HepG2 (cell line): Measurements from ENCODE around the gene SLC39A1. TPM values are rescaled to one million over a fixed set of nuclear protein-coding genes. Genes with fewer than 3 reads are reported as not detected.
A peak's percentile ranks its signal among the peaks of the same experiment; 100 is the strongest.

Experiments used
- ATAC-seq: fragments of 200-7000 bp; cut with Tn5 transposase; 3 replicates; pipeline ENCODE4 v1.9.1; 2020; ENCODE audit warnings: mild to moderate bottlenecking, moderate library complexity
- BruUV-seq: library from RNA; stranded (reverse); fragments of 400-500 nt; replicated peaks from 2 replicates; lab custom pipeline; 2021; lab: Mats Ljungman, UMichigan
- CTCF ChIA-PET: fragments of 300-600 bp; formaldehyde crosslinking; extraction: SDS; loops from one replicate; lab custom pipeline; 2021; ENCODE audit warnings: low total read pairs, inconsistent platforms, low intra/inter-chr PET ratio; lab: Yijun Ruan, JAX
- POLR2A ChIA-PET: fragments of 350-600 bp; sonication (Branson Sonifier 250); formaldehyde crosslinking; loops from one replicate; lab custom pipeline; 2020; ENCODE audit warnings: antibody characterized with exemption, inconsistent platforms; lab: Yijun Ruan, JAX
- DNase-seq: peaks from one replicate; pipeline ENCODE4 v3.0.0-alpha.2; 2015; ENCODE audit warnings: low spot score
- FAIRE-seq: peaks from 3 replicates; lab custom pipeline; 2011; peaks lifted over from hg19 to GRCh38; lab: Jason Lieb, UNC
- H2AFZ ChIP-seq: one replicate; pipeline ENCODE4 v1.6.1; 2011; ENCODE audit warnings: low read length, inconsistent platforms
- H3K27ac ChIP-seq: fragments of 300-600 bp; 3 replicates; pipeline ENCODE4 v1.8.0; 2011; ENCODE audit warnings: mixed run types, mild to moderate bottlenecking, mixed read lengths, low read length, inconsistent platforms; ENCODE audit not compliant: insufficient read depth; ENCODE audit errors: extremely low read length
- H3K27me3 ChIP-seq, 2 experiments: fragments of 200-600 bp in 1 of 2; 2 replicates in 1 of 2; 3 replicates in 1 of 2; pipeline versions ENCODE4 v1.6.0 to v1.8.0; 2011; ENCODE audit warnings: low read length in 2 of 2, mild to moderate bottlenecking in 2 of 2, moderate library complexity in 2 of 2, inconsistent platforms in 1 of 2; ENCODE audit not compliant: insufficient read depth in 2 of 2, control insufficient read depth in 1 of 2
- H3K36me3 ChIP-seq, 2 experiments: fragments of 200-600 bp in 1 of 2; replicated peaks in 1 of 2; 2 replicates in 1 of 2; 3 replicates in 1 of 2; pipeline versions ENCODE4 v1.5.1 to v1.8.0; 2011; ENCODE audit warnings: low read length in 2 of 2, inconsistent platforms in 1 of 2; ENCODE audit not compliant: insufficient read depth in 2 of 2, control insufficient read depth in 1 of 2
- H3K4me1 ChIP-seq: 2 replicates; pipeline ENCODE4 v1.5.1; 2012; ENCODE audit warnings: low read length, inconsistent platforms; ENCODE audit not compliant: insufficient read depth
- H3K4me2 ChIP-seq: 2 replicates; pipeline ENCODE4 v1.6.0; 2011; ENCODE audit warnings: low read depth, low read length, inconsistent platforms
- H3K4me3 ChIP-seq, 3 experiments: fragments of 200-600 bp in 1 of 3; sonication (generic), shearing (Covaris generic) in 1 of 3; replicated peaks in 1 of 3; 2 replicates each; pipeline ENCODE4 v1.5.1; 2011 to 2016; ENCODE audit warnings: low read length in 3 of 3, inconsistent platforms in 2 of 3, low read depth in 2 of 3, mild to moderate bottlenecking in 2 of 3, control low read depth in 1 of 3, mixed read lengths in 1 of 3; ENCODE audit not compliant: insufficient read depth in 1 of 3
- H3K79me2 ChIP-seq: one replicate; pipeline ENCODE4 v1.6.1; 2011; ENCODE audit warnings: low read length, inconsistent platforms; ENCODE audit not compliant: insufficient read depth
- H3K9ac ChIP-seq: 2 replicates; pipeline ENCODE4 v1.6.0; 2011; ENCODE audit warnings: mild to moderate bottlenecking, low read depth, low read length, inconsistent platforms; ENCODE audit not compliant: insufficient read depth
- H3K9me3 ChIP-seq: 2 replicates; pipeline ENCODE4 v1.5.1; 2012; ENCODE audit warnings: mild to moderate bottlenecking, low read length
- H4K20me1 ChIP-seq: 2 replicates; pipeline ENCODE4 v1.6.0; 2011; ENCODE audit warnings: inconsistent platforms, mild to moderate bottlenecking, low read length, moderate library complexity; ENCODE audit not compliant: insufficient read depth
- GFI1 ChIP-seq: sonication (generic); formaldehyde crosslinking; IDR thresholded peaks from 2 replicates; pipeline ENCODE4 v1.5.0; 2020; ENCODE audit warnings: missing genetic modification reagents, mild to moderate bottlenecking, borderline replicate concordance
- HNRNPK ChIP-seq: fragments of 200-400 bp; formaldehyde crosslinking; IDR thresholded peaks from 2 replicates; pipeline ENCODE4 v1.6.1; 2018; ENCODE audit warnings: low read length, low read depth, moderate library complexity, mild to moderate bottlenecking; ENCODE audit not compliant: poor library complexity, severe bottlenecking
- NR2F6 ChIP-seq, 2 experiments: IDR thresholded peaks; 2 replicates each; pipeline ENCODE4 v1.6.1; 2016; ENCODE audit warnings: antibody characterized with exemption in 1 of 2, mild to moderate bottlenecking in 1 of 2
- SMARCC2 ChIP-seq: fragments of 450-650 bp; IDR thresholded peaks from 2 replicates; pipeline ENCODE4 v1.6.1; 2017; ENCODE audit warnings: antibody characterized with exemption, mild to moderate bottlenecking
- XBP1 ChIP-seq: sonication (generic); formaldehyde crosslinking; IDR thresholded peaks from 2 replicates; pipeline ENCODE4 v1.5.0; 2020; ENCODE audit warnings: missing genetic modification reagents
- ZFP1 ChIP-seq: IDR thresholded peaks from 2 replicates; pipeline ENCODE4 v1.6.1; 2016
- ZFP36L2 ChIP-seq: sonication (generic); formaldehyde crosslinking; IDR thresholded peaks from 2 replicates; pipeline ENCODE4 v1.4.0; 2020; ENCODE audit warnings: missing genetic modification reagents
- ZNF34 ChIP-seq: sonication (generic); formaldehyde crosslinking; IDR thresholded peaks from 2 replicates; pipeline ENCODE4 v1.4.0; 2020; ENCODE audit warnings: mild to moderate bottlenecking, missing genetic modification reagents, borderline replicate concordance
- ZNF503 ChIP-seq: sonication (generic); formaldehyde crosslinking; IDR thresholded peaks from 2 replicates; pipeline ENCODE4 v1.4.0; 2020; ENCODE audit warnings: missing genetic modification reagents
- ZNF589 ChIP-seq: sonication (generic); formaldehyde crosslinking; conservative IDR thresholded peaks from 2 replicates; pipeline ENCODE4 v1.8.0; 2022; ENCODE audit warnings: mild to moderate bottlenecking, moderate library complexity, missing genetic modification reagents
- ZXDC ChIP-seq: sonication (generic); formaldehyde crosslinking; IDR thresholded peaks from 2 replicates; pipeline ENCODE4 v1.5.0; 2020; ENCODE audit warnings: mild to moderate bottlenecking, missing genetic modification reagents
- WGBS: methylation state at CpG from one replicate; pipeline ENCODE4 v1.1.6; 2017; ENCODE audit warnings: low lambda C conversion rate; 5-methylcytosine and 5-hydroxymethylcytosine counted together
- in situ Hi-C: cut with HindIII; loops from 2 replicates; pipeline ENCODE4 v1.10.0; 2017; ENCODE audit warnings: low pct_unique_long_range_greater_than_20kb; ENCODE audit not compliant: extremely low pct_ligation_motif_present
- intact Hi-C: fragments of 100-400 bp; cut with micrococcal nuclease; formaldehyde crosslinking; loops from one replicate; pipeline ENCODE4 v1.10.0; 2022; ENCODE audit not compliant: unreplicated experiment
- polyA plus RNA-seq, 8 experiments: library from polyadenylated mRNA; depleted of rRNA in 3 of 8; stranded (reverse) in 7 of 8; unstranded in 1 of 8; fragments of >200 nt; fragmentation: Illumina TruSeq in 4 of 8; extraction: Trizol in 4 of 8; gene quantifications; 2 replicates each; pipeline versions ENCODE4 v1.2.1 to v1.2.3, GENCODE V29; 2011 to 2016; ENCODE audit warnings: low read depth in 4 of 8, missing spikeins in 1 of 8, mixed read lengths in 1 of 8; ENCODE audit not compliant: insufficient read depth in 1 of 8
- total RNA-seq, 5 experiments: library from RNA; depleted of rRNA; stranded (reverse); fragments of >200 nt; fragmentation: Illumina TruSeq; extraction: Trizol; gene quantifications; 2 replicates each; pipeline ENCODE4 v1.2.3, GENCODE V29; 2016; ENCODE audit warnings: low read depth in 1 of 5

The SLC39A1 gene
- total and polyA plus RNA-seq, 2 of the 13 experiments (the other 11 are each of a cell fraction or from before 2014, with no cell fraction given) = 71.2 to 78.4 TPM

GRCh38 chr1:153977250-153978240, 14.2 kb upstream of the SLC39A1 start, which contains the start of gene JTB:
Gene JTB (minus strand): TSS chr1:153977674. CDS start chr1:153977252, 422 bp downstream.
- DNase-seq = peak; percentile 83
- in situ Hi-C loops = no loop called here
- H3K27me3 ChIP-seq = no peaks in the 10 kb centered on the region
- peak; percentile 71 for FAIRE-seq
- peak; percentile 94 for ATAC-seq
- no peaks in the 10 kb centered on the region for H4K20me1 ChIP-seq
- intact Hi-C loops = loop anchor here (1.0 kb wide), 1 partner anchor 9 kb away; the partner anchor contains the start of gene RAB13
- TSS peak; percentile 84 for BruUV-seq
- ChIA-PET POLR2A (interaction anchor here (0.9 to 4.4 kb wide), 17 partner anchors 10 to 362 kb away, joined by 3 to 209 read pairs (median 7); partner anchors contain the start of genes CHTOP, CREB3L4, CRTC2 and DENND4B), CTCF (no interaction called here)
- H3K36me3 ChIP-seq = peaks cover 1 to 19% of the 10 kb centered on the region in 2 experiments
- H3K27ac ChIP-seq = peak within 1 kb of the TSS; percentile 88
- peaks cover 16% of the 10 kb centered on the region for H3K79me2 ChIP-seq
- peak within 1 kb of the TSS; percentile 97 for H3K4me2 ChIP-seq
- peaks cover 25% of the 10 kb centered on the region for H3K4me1 ChIP-seq
- H3K9ac ChIP-seq = peak within 1 kb of the TSS; percentile 88
- under 1% methylated on average over 14 of the region's 75 CpGs for WGBS
- peak within 1 kb of the TSS; percentile 57 for H2AFZ ChIP-seq
- no peaks in the 10 kb centered on the region for H3K9me3 ChIP-seq
- peak within 1 kb of the TSS; percentile 72 to 79 (median 77) for H3K4me3 ChIP-seq
- TF ChIP-seq SMARCC2 (no peak), ZXDC (CRISPR knock-in tag) (peak; percentile 92), ZNF589 (CRISPR knock-in tag) (peak; percentile 30; the same call in 1 of the 2 replicates), ZFP36L2 (CRISPR knock-in tag) (no peak), ZNF503 (no peak), ZNF34 (CRISPR knock-in tag) (no peak), XBP1 (CRISPR knock-in tag) (no peak), HNRNPK (no peak), NR2F6 (IDR thresholded peaks at IDR 0.05) (no peak), NR2F6 (CRISPR knock-in tag; IDR thresholded peaks at IDR 0.05) (0 out of 2 replicates have a peak, but pooled peaks have one; percentile 43), ZFP1 (CRISPR knock-in tag) (0 out of 2 replicates have a peak, but pooled peaks have one; percentile 26), GFI1 (peak; percentile 57; the same call in 1 of the 2 replicates)
